Neural cell (in vitro differentiated cells): ENCODE data around the gene HEXIM1. TPM values are rescaled to one million over a fixed set of nuclear protein-coding genes. Genes with fewer than 3 reads are reported as not detected.

Experiments
- H2AFZ ChIP-seq: fragments of 200-600, 300-800 bp; sonication (generic), shearing (Covaris generic); 2 replicates; pipeline ENCODE4 v1.6.0; 2014; ENCODE audit warnings: low read depth, mild to moderate bottlenecking, antibody characterized with exemption, low read length, moderate library complexity
- H3F3A ChIP-seq: fragments of 200-600 bp; shearing (Covaris generic); 2 replicates; pipeline ENCODE4 v1.6.1; 2016; ENCODE audit warnings: mild to moderate bottlenecking, moderate library complexity, mixed read lengths, antibody characterized with exemption, low read length; ENCODE audit not compliant: insufficient read depth, poor library complexity, severe bottlenecking
- H3K27ac ChIP-seq: fragments of 200-600, 300-800 bp; sonication (generic), shearing (Covaris generic); 2 replicates; pipeline ENCODE4 v1.5.1; 2014; ENCODE audit warnings: mild to moderate bottlenecking, low read length, moderate library complexity
- H3K27me3 ChIP-seq: fragments of 300-800, 200-600 bp; sonication (generic), shearing (Covaris generic); 2 replicates; pipeline ENCODE4 v1.6.0; 2014; ENCODE audit warnings: mild to moderate bottlenecking, low read depth, low read length, moderate library complexity; ENCODE audit not compliant: insufficient read depth
- H3K36me3 ChIP-seq: fragments of 300-800, 200-600 bp; sonication (generic), shearing (Covaris generic); 2 replicates; pipeline ENCODE4 v1.5.1; 2014; ENCODE audit warnings: mild to moderate bottlenecking, antibody characterized with exemption, low read length, moderate library complexity; ENCODE audit not compliant: insufficient read depth
- H3K4me2 ChIP-seq: fragments of 300-800, 200-600 bp; sonication (generic), shearing (Covaris generic); 2 replicates; pipeline ENCODE4 v1.6.0; 2014; ENCODE audit warnings: mild to moderate bottlenecking, low read length
- H3K4me3 ChIP-seq: fragments of 300-800, 200-600 bp; sonication (generic), shearing (Covaris generic); 2 replicates; pipeline ENCODE4 v1.5.1; 2014; ENCODE audit warnings: mild to moderate bottlenecking, low read length, moderate library complexity
- H3K79me2 ChIP-seq: fragments of 200-600 bp; shearing (Covaris generic); replicated peaks from 2 replicates; pipeline ENCODE4 v1.6.0; 2014; ENCODE audit warnings: mild to moderate bottlenecking, low read length, moderate library complexity; ENCODE audit not compliant: insufficient read depth
- H3K9ac ChIP-seq: fragments of 300-800, 200-600 bp; sonication (generic), shearing (Covaris generic); 2 replicates; pipeline ENCODE4 v1.6.1; 2016; ENCODE audit warnings: mild to moderate bottlenecking, low read length, mixed read lengths
- H3K9me2 ChIP-seq: fragments of 200-600 bp; shearing (Covaris generic); 2 replicates; pipeline ENCODE4 v1.6.1; 2016; ENCODE audit warnings: mild to moderate bottlenecking, low read length, mixed read lengths; ENCODE audit not compliant: insufficient read depth
- H3K9me3 ChIP-seq: fragments of 200-600, 300-800 bp; sonication (generic), shearing (Covaris generic); 2 replicates; pipeline ENCODE4 v1.6.1; 2016; ENCODE audit warnings: mild to moderate bottlenecking, mixed run types, low read length, moderate library complexity, mixed read lengths
- H4K20me1 ChIP-seq: fragments of 200-600 bp; shearing (Covaris generic); 2 replicates; pipeline ENCODE4 v1.6.1; 2016; ENCODE audit warnings: mild to moderate bottlenecking, mixed run types; ENCODE audit not compliant: insufficient read depth
- MXI1 ChIP-seq: fragments of 450-650 bp; conservative IDR thresholded peaks from 2 replicates; pipeline ENCODE4 v1.6.1; 2014; ENCODE audit warnings: antibody characterized with exemption, mild to moderate bottlenecking; ENCODE audit not compliant: poor library complexity, severe bottlenecking
- POLR2AphosphoS5 ChIP-seq: IDR thresholded peaks from 2 replicates; pipeline ENCODE4 v1.6.1; 2012
- RAD21 ChIP-seq: fragments of 450-650 bp; conservative IDR thresholded peaks from 2 replicates; pipeline ENCODE4 v1.6.1; 2014; ENCODE audit warnings: antibody characterized with exemption, mild to moderate bottlenecking, moderate library complexity
- SMC3 ChIP-seq: fragments of 450-650 bp; conservative IDR thresholded peaks from 2 replicates; pipeline ENCODE4 v1.6.1; 2014; ENCODE audit warnings: antibody characterized with exemption, mild to moderate bottlenecking, moderate library complexity; ENCODE audit not compliant: poor library complexity
- TAF1 ChIP-seq: IDR thresholded peaks from 2 replicates; pipeline ENCODE4 v1.6.1; 2012; ENCODE audit warnings: low read depth
- polyA plus RNA-seq: library from polyadenylated mRNA; depleted of rRNA; stranded (reverse); fragments of >200 nt; gene quantifications from 2 replicates; pipeline ENCODE4 v1.2.3, GENCODE V29; 2014
- small RNA-seq, 3 experiments: library from RNA; depleted of rRNA; stranded (forward); fragments of <200 nt; gene quantifications; one replicate each; pipeline ENCODE3, GENCODE V24; 2012
- TF ChIP-seq, protein P1 (sequence below): IDR thresholded peaks from 2 replicates; pipeline ENCODE4 v1.6.1; 2012; ENCODE audit warnings: borderline replicate concordance
- TF ChIP-seq, protein P2 (sequence below): fragments of 450-650 bp; IDR thresholded peaks from 2 replicates; pipeline ENCODE4 v1.5.1; 2014; ENCODE audit warnings: antibody characterized with exemption, mild to moderate bottlenecking, moderate library complexity; ENCODE audit not compliant: poor library complexity, severe bottlenecking

HEXIM1 gene
- polyA plus RNA-seq, 1 donor from 2014 or later: 9.0 TPM

DNA sequence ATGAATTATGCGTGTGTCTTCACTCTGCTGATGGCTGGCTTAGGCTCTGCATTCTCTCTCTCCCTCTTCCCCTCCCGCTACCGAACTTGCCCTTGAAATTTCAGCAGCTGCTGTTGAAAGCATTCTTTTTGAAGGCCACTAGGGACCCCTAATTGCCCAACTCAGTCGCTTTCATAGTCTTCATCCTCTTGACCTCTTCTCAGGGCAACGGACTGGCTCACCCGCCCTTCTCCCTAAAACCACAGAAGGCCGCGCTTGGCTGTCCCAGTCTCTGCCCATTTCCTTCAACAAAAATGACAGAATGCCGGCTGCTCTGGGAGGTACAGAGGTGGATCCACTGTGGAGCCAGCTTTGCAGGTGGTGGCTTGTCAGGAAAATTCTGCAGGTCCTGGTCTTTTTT lies 52.4 kb downstream of the HEXIM1 start:
- Histone ChIP-seq H3K27ac (no peak overlapping the region), H3K4me3 (no peak overlapping the region), H3K36me3 (no peaks in the 10 kb centered on the region), H3K79me2 (no peaks in the 10 kb centered on the region), H3K9me3 (no peaks in the 10 kb centered on the region), H4K20me1 (no peaks in the 10 kb centered on the region), H3F3A (no peaks in the 10 kb centered on the region), H3K27me3 (no peaks in the 10 kb centered on the region), H3K4me2 (no peak overlapping the region), H2AFZ (no peak overlapping the region), H3K9ac (no peak overlapping the region), H3K9me2 (no peaks in the 10 kb centered on the region)
- TF ChIP-seq, protein P1, sequence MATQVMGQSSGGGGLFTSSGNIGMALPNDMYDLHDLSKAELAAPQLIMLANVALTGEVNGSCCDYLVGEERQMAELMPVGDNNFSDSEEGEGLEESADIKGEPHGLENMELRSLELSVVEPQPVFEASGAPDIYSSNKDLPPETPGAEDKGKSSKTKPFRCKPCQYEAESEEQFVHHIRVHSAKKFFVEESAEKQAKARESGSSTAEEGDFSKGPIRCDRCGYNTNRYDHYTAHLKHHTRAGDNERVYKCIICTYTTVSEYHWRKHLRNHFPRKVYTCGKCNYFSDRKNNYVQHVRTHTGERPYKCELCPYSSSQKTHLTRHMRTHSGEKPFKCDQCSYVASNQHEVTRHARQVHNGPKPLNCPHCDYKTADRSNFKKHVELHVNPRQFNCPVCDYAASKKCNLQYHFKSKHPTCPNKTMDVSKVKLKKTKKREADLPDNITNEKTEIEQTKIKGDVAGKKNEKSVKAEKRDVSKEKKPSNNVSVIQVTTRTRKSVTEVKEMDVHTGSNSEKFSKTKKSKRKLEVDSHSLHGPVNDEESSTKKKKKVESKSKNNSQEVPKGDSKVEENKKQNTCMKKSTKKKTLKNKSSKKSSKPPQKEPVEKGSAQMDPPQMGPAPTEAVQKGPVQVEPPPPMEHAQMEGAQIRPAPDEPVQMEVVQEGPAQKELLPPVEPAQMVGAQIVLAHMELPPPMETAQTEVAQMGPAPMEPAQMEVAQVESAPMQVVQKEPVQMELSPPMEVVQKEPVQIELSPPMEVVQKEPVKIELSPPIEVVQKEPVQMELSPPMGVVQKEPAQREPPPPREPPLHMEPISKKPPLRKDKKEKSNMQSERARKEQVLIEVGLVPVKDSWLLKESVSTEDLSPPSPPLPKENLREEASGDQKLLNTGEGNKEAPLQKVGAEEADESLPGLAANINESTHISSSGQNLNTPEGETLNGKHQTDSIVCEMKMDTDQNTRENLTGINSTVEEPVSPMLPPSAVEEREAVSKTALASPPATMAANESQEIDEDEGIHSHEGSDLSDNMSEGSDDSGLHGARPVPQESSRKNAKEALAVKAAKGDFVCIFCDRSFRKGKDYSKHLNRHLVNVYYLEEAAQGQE: no peak

DNA sequence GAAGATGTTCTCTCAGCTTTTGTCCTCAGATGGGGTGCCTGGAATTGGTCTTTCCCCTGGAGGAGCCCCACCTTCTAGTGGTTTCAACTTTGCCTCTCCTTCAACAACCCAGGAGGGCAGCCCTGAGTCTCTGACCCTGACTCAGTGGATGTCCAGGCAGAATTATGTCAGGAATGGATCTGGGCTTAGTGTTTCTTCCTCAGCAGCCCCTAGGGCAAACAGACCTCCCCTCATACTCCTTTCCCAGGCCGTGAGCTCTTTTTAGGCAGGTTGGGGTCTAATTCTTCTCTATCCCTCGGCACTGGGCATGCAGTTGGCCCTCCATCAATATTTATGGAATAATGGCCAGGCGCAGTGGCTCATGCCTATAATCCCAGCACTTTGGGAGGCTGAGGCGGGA lies 53.2 kb downstream of the HEXIM1 start:
- Histone ChIP-seq H3K36me3 (no peaks in the 10 kb centered on the region), H3K9me2 (no peaks in the 10 kb centered on the region), H3K27me3 (no peaks in the 10 kb centered on the region), H3F3A (no peaks in the 10 kb centered on the region), H3K4me3 (no peak overlapping the region), H3K27ac (no peak overlapping the region), H3K9ac (no peak overlapping the region), H3K79me2 (no peaks in the 10 kb centered on the region), H3K4me2 (no peak overlapping the region), H4K20me1 (no peaks in the 10 kb centered on the region), H2AFZ (no peak overlapping the region), H3K9me3 (no peaks in the 10 kb centered on the region)
- TF ChIP-seq, protein P2, sequence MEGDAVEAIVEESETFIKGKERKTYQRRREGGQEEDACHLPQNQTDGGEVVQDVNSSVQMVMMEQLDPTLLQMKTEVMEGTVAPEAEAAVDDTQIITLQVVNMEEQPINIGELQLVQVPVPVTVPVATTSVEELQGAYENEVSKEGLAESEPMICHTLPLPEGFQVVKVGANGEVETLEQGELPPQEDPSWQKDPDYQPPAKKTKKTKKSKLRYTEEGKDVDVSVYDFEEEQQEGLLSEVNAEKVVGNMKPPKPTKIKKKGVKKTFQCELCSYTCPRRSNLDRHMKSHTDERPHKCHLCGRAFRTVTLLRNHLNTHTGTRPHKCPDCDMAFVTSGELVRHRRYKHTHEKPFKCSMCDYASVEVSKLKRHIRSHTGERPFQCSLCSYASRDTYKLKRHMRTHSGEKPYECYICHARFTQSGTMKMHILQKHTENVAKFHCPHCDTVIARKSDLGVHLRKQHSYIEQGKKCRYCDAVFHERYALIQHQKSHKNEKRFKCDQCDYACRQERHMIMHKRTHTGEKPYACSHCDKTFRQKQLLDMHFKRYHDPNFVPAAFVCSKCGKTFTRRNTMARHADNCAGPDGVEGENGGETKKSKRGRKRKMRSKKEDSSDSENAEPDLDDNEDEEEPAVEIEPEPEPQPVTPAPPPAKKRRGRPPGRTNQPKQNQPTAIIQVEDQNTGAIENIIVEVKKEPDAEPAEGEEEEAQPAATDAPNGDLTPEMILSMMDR: no peak
- no peak for TF ChIP-seq MXI1
- no peak for TF ChIP-seq RAD21
- TF ChIP-seq TAF1: no peak
- no peak for TF ChIP-seq SMC3
- TF ChIP-seq POLR2AphosphoS5: no peak

Small RNAs within 50 kb of the gene (small RNA-seq; reads per million reads assigned to genes)
- 0 reads per million in 3 experiments for gene MIR6784

Other genes with a start within 250 kb of the HEXIM1 start
- gene EFTUD2, start 249.0 kb upstream of the HEXIM1 start, polyA plus RNA-seq: 47.8 and 69.4 TPM in 2 replicates
- not detected in 2 replicates for gene GFAP, start 233.0 kb upstream of the HEXIM1 start, polyA plus RNA-seq
- 0.10 and 0.26 TPM in 2 replicates for gene KIF18B, start 200.7 kb upstream of the HEXIM1 start, polyA plus RNA-seq
- 0.19 TPM in 1 of 2 replicates, not detected in the other for gene C1QL1, start 180.2 kb upstream of the HEXIM1 start, polyA plus RNA-seq
- 68.5 and 75.0 TPM in 2 replicates for gene DCAKD, start 96.8 kb upstream of the HEXIM1 start, polyA plus RNA-seq
- gene NMT1, start 87.2 kb upstream of the HEXIM1 start, polyA plus RNA-seq: 23.4 and 28.7 TPM in 2 replicates
- 0.36 and 1.3 TPM in 2 replicates for gene PLCD3, start 16.0 kb upstream of the HEXIM1 start, polyA plus RNA-seq
- gene ACBD4, start 12.8 kb upstream of the HEXIM1 start, polyA plus RNA-seq: 3.1 and 8.4 TPM in 2 replicates
- 13.9 and 17.9 TPM in 2 replicates for gene HEXIM2, start 13.4 kb downstream of the HEXIM1 start, polyA plus RNA-seq
- 3.8 and 5.6 TPM in 2 replicates for gene FMNL1, start 73.4 kb downstream of the HEXIM1 start, polyA plus RNA-seq
- gene SPATA32, start 113.6 kb downstream of the HEXIM1 start, polyA plus RNA-seq: not detected in 2 replicates
- 6.6 and 6.7 TPM in 2 replicates for gene MAP3K14, start 168.5 kb downstream of the HEXIM1 start, polyA plus RNA-seq